HG02970 (cell line): Measurements from ENCODE around the gene ZNF613.

ENCODE experiments used
- ATAC-seq: cut with Tn5 transposase; IDR thresholded peaks from one replicate; pipeline ENCODE4 v1.9.1; 2021; ENCODE audit warnings: mild to moderate bottlenecking, moderate library complexity, moderate number of reproducible peaks; ENCODE audit not compliant: unreplicated experiment, low FRiP score

ZNF613 gene

DNA sequence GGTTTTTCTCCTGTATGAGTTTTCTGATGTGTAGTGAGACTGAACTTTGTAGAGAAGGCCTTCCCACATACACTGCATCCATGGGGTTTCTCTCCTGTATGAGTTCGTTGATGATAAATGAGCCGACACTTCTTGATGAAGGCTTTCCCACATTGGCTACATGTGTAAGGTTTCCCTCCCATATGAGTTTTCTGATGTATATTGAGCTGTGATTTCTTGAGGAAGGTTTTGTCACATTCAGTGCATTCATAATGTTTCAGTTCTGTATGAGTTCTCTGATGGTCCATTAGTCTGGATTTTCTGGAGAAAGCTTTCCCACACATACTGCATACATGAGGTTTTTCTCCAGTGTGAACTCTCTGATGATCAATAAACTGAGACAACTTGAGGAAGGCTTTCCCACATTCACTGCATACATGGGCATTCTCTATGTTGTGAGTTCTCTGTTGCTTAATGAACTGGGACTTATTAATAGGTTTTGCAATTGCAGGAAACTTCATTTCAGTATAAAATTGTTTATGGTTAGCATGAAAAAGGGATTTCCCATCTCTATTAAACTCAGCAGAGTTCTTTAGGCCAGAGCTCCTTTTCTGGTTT is 66.9 kb downstream of the ZNF613 start:
- no peak for ATAC-seq
